ENCODE results near the gene TBC1D14.
"Not testable (repeated sequence)": the region's sequence is repeated elsewhere in the genome, so short reads cannot be mapped to it uniquely, and the experiment has no call there.

TBC1D14 gene

DNA sequence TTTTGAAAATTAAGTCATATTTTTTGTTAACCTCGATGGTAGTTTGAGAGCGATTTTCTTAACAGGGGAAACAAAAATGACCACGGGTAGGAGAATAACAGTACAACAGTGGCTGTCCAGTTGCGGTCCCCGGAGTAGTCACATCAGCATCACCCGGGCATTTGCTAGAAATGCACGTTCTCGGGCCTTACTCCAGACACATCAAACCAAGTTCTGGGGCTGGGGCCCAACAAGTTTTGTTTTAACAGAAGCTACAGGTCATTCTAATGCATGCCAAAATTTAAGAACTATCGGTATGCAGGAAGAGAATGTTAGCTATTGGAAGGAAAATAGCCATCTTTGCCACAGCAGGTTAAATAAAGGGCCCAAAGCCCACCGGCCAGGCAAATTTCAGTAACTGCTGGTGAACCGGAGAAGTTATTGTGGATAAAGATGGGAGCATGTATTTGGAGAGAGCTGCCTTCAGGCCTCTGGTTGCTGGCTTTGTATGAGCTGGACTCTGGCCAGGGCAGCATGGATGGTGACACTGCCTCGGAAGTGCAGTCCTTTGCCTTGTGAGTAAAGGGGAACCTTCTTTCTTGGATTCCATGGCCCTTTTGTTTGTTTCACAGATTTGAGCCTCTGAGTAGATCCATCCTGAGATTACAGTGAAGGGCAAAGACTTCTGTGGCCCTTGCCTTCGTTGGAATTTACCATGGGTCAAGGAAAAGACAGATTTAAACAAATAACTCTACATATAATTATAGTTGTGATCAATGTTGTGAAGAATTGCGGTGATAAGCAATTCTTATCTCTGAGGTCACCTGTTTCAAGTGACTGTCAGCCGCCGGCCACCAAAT is 62.1 kb downstream of the TBC1D14 start:
- no peak for DNase-seq (ENCODE audit: low read depth in 2 of 2)

DNA sequence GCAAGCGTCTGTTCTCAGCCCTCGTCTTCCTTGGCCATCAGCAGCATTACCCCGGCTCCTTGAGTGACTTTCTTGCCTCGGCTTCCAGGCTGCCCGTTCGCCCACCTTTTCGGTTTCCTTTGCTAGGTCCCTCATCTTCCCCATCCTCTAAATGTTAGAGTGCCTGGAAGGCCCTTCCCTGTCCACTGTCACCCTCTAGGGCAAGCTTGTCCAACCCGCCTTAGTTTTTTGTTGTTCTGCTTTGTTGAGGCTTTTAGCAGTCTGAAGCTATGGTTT is 62.7 kb downstream of the TBC1D14 start:
- no peak for DNase-seq (ENCODE audit: low read depth in 2 of 2)

GRCh38 chr4:6972911-6973310 is 63.3 kb downstream of the TBC1D14 start:
- no peak for DNase-seq (ENCODE audit: low read depth in 2 of 2)

DNA sequence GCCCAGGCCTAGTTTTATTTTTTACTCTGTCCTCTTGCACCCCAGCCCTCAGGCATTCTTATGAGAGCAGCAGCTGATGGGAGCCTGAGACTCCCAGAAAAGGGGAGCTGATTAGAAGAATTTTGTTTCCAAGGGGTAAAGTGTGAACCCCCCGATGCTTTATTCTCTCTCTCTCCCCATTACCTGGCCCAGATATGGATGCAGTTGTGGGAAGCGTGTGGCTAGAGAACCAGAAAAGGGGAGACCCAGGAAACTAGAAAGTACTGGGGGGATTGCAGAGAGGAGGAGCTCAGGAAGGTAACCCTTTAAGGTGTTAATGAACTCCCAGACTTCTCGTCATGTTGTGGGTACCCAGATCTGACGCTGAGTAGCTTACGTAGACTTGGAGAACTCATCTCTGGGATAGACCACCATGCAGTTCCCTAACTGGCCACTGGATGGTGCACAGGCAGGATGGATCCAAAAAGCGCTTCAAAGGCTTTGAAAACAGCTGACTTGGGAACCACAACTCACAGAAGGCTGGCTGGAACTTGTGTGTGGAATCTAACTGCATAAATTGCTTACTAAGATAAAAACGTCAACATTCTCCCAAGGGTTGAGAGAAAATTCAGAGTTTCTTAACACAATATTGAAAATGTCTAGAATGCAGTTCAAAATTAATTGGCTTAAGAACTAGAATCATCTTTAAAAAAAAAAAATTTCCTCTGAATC is 64.7 kb downstream of the TBC1D14 start:
- peak; percentile 45 to 66 for DNase-seq (ENCODE audit: low read depth in 2 of 2)

- not testable (repeated sequence) for DNase-seq (ENCODE audit: low read depth in 2 of 2)
Observed at GRCh38 chr4:6977846-6978245, 68.2 kb downstream of the TBC1D14 start.

- no peak for DNase-seq (ENCODE audit: low read depth in 2 of 2)
Observed at GRCh38 chr4:6983544-6984142, 74.0 kb downstream of the TBC1D14 start.

DNA sequence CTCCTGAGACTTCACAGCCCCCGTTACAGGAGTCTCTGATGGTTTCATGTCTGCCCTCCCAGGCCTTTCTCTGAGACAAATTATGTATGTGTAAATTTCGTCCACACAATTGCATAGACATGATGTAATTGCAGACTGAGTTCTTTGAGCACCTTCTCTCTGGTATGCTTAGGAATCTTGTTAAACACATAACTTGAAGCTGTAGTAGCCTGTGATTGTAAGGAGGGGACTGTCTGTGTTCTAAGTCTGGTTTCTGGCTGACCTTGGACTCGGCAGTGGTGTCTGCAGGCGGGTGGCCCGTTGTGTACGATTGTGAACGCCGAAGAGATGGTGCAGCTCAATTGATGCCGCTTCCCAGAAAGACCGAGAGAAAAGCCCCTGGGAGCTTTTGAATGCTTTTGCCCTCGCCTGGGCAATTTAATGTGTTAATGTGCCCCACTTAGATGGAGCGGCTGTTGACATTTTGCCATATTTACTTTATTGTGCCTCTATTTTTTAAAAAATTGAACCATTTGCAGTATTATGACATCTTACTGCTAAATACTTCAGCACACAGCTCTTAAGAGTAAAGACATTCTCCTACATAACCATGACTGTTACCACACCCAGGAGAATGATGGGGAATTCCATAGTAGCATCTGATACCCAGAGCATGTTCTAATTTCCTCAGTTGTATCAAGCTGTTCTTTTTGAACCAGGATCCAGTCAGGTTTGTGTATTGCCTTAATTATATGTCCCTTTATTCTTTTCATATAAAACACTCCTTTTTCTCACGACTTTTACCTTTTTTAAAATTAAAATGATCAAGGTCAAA is 75.2 kb downstream of the TBC1D14 start:
- DNase-seq (ENCODE audit: low read depth in 2 of 2): no peak

- DNase-seq (ENCODE audit: low read depth in 2 of 2): no peak
Observed at GRCh38 chr4:6986072-6986780, 76.6 kb downstream of the TBC1D14 start.

- peak; percentile 84 to 88 for DNase-seq (ENCODE audit: low read depth in 2 of 2)
Observed at GRCh38 chr4:6986781-6987587, 77.4 kb downstream of the TBC1D14 start.

DNA sequence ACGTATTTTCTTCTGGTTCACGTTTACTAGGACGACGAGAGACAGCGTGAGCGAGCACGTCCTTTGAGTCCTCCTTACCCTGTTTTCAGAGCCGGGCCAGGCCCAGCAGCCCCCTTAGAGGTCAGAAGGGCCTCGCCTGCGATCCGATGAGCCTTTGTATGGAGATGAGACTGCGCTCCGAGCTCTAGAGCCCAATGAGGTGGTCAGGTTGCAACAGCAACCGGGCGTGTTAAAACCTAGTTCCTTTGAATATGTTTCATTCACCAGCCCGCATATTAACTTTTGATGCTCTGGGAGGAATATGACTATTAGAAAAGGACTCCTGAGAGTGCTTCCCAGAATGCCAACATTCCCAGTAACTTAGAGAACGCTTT is 77.9 kb downstream of the TBC1D14 start:
- DNase-seq (ENCODE audit: low read depth in 2 of 2): no peak

DNA sequence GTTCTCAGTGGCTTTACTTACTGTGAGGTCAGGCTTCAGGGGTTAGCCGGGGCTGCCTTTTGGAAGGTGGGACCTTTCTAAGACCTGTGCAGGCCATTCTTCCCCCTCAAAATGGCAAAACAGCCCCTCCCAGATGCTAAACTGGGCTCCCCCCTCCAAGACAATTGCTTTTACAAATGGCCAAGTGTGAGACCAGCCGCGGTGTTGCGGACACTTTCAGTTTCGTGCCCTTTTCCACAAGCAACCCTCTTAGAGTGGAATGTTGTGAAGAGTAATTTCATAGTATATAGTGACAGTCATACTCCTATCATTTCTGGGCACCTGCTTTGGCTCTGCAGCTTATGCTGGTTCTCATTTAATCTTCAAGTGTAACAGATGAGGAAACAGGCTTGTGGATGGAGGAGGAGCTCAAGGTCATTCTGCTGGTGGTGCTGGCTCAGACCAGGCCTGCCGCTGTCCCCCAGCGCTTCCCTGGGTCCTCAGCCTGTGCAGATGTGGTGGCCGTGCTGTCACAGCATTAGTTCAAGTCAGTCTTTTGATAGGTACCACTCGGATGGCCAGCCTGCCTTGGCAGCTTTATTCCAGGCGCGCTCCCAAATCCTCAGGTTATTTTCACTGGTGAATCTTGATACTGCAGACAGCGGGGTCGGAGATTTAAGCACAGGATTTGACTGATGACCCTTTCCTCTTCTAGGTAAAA is 78.5 kb downstream of the TBC1D14 start:
- no peak for DNase-seq (ENCODE audit: low read depth in 2 of 2)

DNA sequence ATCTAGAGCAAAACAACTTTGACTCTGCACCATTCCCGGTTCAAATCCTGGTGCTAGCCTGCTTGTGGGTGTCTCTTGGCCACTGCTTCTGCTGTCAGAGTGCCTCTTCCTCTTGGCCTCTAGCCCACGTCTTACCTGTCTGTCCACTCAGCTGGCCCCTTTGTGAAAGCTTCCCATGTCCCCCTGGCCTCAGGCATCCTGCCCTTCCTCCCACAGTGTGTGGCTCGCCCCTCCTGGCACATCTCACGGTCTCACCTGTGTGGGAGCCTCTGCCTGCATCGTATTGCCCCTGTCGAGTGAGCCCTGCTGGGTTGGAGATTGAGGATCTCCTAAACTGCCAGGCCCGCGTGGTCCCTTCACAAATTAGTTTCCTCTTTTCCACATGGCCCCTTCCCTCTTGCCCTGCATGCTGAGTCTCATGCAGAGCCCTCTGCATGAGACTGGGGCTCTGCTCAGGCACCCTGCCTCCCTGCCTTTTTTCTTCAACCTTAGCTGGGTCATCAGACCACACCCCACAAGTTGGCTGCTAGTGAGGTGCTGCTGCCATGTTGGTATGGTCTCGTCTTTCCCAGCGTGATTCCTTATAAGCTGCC is 79.8 kb downstream of the TBC1D14 start:
- DNase-seq (ENCODE audit: low read depth in 2 of 2): no peak

DNA sequence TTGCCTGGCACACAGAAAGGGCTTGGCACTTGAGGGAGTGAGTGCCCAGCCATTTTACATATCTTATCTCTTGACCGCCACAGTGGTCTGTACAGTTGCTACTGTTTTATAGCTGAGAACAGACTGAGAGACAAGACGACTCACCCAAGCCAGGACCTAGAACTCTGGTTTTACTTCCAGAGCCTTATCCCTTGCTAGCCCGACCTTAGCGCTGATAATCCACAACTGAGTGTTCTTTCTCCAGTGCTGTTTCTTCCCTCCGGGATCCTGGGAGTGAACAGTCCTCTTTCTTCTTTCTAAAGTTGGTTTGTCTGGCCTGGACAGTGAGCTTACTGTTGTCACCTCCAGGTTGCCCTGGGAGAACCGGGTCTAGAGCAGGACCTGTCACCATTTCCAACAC is 81.0 kb downstream of the TBC1D14 start:
- no peak for DNase-seq (ENCODE audit: low read depth in 2 of 2)

DNA sequence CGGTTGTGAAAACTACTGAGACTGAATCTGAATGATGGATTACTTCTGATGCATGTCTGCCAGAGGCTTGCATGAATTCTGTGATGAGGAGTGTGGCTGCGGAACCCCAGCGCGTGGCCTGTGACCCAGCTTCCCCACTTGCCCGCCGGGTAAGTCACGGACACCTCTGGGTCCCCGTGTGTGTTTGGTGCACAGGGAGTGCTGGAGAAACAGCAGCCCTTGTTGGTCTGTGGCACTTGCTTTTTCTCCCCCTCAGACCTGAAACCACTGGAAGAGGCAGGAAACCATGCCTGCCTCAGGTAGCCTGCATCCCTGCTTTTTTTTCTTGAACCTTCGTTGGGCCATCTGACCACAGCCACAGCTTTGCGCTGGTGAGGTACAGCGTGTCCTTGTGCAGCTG is 81.6 kb downstream of the TBC1D14 start:
- no peak for DNase-seq (ENCODE audit: low read depth in 2 of 2)

DNA sequence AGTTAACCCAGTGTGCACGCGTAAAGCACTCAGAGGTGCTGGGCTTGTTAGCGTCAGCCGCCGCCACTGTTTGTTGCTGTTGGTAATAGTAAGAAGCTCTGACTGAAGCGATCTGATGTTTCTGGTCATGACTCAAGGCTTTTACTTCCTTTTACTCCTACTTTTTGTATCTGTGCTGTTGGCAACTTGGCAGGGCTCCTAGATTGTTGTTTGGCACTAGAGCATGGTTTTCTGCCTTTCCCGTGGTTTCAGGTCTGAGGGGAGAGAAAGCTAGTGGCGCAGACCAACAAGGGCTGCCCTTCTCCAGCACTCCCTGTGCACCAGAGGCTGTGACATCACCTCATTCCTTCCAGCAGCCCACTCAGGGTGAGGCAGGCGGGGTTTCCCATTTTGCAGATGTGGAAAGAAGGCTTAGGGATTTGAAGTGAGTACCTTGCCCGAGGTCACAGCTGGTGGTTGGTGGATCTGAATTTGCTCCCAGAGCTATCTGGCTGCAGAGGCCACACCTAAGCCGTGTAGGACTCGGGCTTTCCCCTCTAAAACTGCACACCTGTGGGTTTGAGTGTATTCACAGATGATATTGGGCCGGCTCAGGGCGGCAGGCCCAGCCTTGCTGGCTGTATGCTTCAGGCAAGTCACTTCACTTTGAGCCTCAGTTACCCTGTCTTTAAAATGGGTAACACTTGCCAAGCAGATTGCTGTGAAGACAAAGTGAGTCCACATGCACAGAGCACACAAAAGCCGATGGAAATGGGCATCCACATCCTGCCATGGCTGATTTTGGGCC is 82.3 kb downstream of the TBC1D14 start:
- no peak for DNase-seq (ENCODE audit: low read depth in 2 of 2)

GRCh38 chr4:6992728-6993677 is 83.4 kb downstream of the TBC1D14 start:
- DNase-seq (ENCODE audit: low read depth in 2 of 2): no peak

DNA sequence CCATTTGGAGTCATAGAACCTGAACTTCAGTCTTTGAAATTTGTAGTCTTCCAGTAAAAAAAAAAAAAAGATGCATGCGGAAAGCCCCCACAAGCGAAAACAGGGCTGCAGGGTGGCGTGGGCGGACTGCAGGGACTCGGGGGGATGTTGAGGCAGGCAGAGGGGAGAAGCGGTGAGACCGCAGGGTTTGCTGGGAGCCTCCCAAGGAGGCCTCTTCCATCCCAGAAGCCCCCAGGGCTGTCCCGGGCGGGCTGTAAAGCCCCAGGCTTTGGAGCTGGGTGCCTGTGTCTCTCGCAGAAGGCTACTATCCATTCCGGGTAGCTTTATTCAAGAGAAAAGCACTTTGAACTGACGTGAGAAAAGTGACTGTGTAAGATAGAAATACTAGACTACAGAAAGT is 86.9 kb downstream of the TBC1D14 start:
- DNase-seq (ENCODE audit: low read depth in 2 of 2): no peak
